Neural progenitor cell (in vitro differentiated cells): Measurements from ENCODE around the gene RPGR.

ENCODE experiments used
- EZH2 ChIP-seq: fragments of 200-600 bp; sonication (generic); IDR thresholded peaks from 2 replicates; pipeline ENCODE4 v1.6.1; 2017; ENCODE audit warnings: antibody characterized with exemption, mild to moderate bottlenecking, moderate library complexity
- EZH2phosphoT487 ChIP-seq: fragments of 200-600 bp; sonication (generic); IDR thresholded peaks from 2 replicates; pipeline ENCODE4 v1.6.1; 2017; ENCODE audit warnings: antibody characterized with exemption
- TF ChIP-seq, protein P1 (sequence below): fragments of 200-600 bp; sonication (generic); IDR thresholded peaks from 2 replicates; pipeline ENCODE4 v1.5.1; 2017; ENCODE audit warnings: antibody characterized with exemption, mild to moderate bottlenecking

GRCh38 chrX:38271154-38271716 is 56.1 kb downstream of the RPGR start:
- no peak for TF ChIP-seq EZH2phosphoT487
- TF ChIP-seq, protein P1, sequence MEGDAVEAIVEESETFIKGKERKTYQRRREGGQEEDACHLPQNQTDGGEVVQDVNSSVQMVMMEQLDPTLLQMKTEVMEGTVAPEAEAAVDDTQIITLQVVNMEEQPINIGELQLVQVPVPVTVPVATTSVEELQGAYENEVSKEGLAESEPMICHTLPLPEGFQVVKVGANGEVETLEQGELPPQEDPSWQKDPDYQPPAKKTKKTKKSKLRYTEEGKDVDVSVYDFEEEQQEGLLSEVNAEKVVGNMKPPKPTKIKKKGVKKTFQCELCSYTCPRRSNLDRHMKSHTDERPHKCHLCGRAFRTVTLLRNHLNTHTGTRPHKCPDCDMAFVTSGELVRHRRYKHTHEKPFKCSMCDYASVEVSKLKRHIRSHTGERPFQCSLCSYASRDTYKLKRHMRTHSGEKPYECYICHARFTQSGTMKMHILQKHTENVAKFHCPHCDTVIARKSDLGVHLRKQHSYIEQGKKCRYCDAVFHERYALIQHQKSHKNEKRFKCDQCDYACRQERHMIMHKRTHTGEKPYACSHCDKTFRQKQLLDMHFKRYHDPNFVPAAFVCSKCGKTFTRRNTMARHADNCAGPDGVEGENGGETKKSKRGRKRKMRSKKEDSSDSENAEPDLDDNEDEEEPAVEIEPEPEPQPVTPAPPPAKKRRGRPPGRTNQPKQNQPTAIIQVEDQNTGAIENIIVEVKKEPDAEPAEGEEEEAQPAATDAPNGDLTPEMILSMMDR: no peak
- no peak for TF ChIP-seq EZH2
